OCI-LY1 (cell line): ENCODE measurements around the gene ISG20.

Experiments
- H2AFZ ChIP-seq: fragments of 200-600 bp; sonication (generic), shearing (Covaris generic); 2 replicates; pipeline ENCODE4 v1.6.0; 2014; ENCODE audit warnings: antibody characterized with exemption, mild to moderate bottlenecking, low read length
- H3F3A ChIP-seq: fragments of 200-600 bp; sonication (generic), shearing (Covaris generic); 2 replicates; pipeline ENCODE4 v1.6.0; 2014; ENCODE audit warnings: mild to moderate bottlenecking, antibody characterized with exemption, low read length, moderate library complexity; ENCODE audit not compliant: insufficient read depth
- H3K27ac ChIP-seq: fragments of 200-600 bp; sonication (generic); 2 replicates; pipeline ENCODE4 v1.5.1; 2014; ENCODE audit warnings: low read length, mixed run types, mild to moderate bottlenecking, low read depth; ENCODE audit not compliant: poor library complexity, severe bottlenecking
- H3K27me3 ChIP-seq: fragments of 200-600 bp; sonication (generic); 2 replicates; pipeline ENCODE4 v1.6.0; 2014; ENCODE audit warnings: antibody characterized with exemption, mild to moderate bottlenecking, low read length, moderate library complexity; ENCODE audit not compliant: insufficient read depth
- H3K36me3 ChIP-seq: fragments of 200-600 bp; sonication (generic); 2 replicates; pipeline ENCODE4 v1.6.1; 2014; ENCODE audit warnings: mild to moderate bottlenecking, antibody characterized with exemption, low read length, moderate library complexity, mixed read lengths; ENCODE audit not compliant: insufficient read depth
- H3K4me1 ChIP-seq: fragments of 200-600 bp; sonication (generic); 2 replicates; pipeline ENCODE4 v1.5.1; 2014; ENCODE audit warnings: mild to moderate bottlenecking, low read length, moderate library complexity; ENCODE audit not compliant: insufficient read depth, severe bottlenecking
- H3K4me2 ChIP-seq: fragments of 200-600 bp; sonication (generic), shearing (Covaris generic); 2 replicates; pipeline ENCODE4 v1.6.1; 2014; ENCODE audit warnings: low read length
- H3K4me3 ChIP-seq: fragments of 200-600 bp; sonication (generic); 2 replicates; pipeline ENCODE4 v1.5.1; 2014; ENCODE audit warnings: low read length, low read depth, mild to moderate bottlenecking, mixed read lengths; ENCODE audit not compliant: poor library complexity, severe bottlenecking
- H3K79me2 ChIP-seq: fragments of 200-600 bp; shearing (Covaris generic); 2 replicates; pipeline ENCODE4 v1.6.1; 2016; ENCODE audit warnings: mixed run types, low read length, mixed read lengths; ENCODE audit not compliant: insufficient read depth
- H3K9ac ChIP-seq: fragments of 200-600 bp; sonication (generic), shearing (Covaris generic); 2 replicates; pipeline ENCODE4 v1.6.1; 2014; ENCODE audit warnings: mild to moderate bottlenecking, low read length, mixed read lengths
- H3K9me2 ChIP-seq: fragments of 200-600 bp; sonication (generic), shearing (Covaris generic); 2 replicates; pipeline ENCODE4 v1.6.1; 2014; ENCODE audit warnings: low read depth, mild to moderate bottlenecking, low read length, mixed read lengths
- H3K9me3 ChIP-seq: fragments of 200-600 bp; shearing (Covaris generic); 2 replicates; pipeline ENCODE4 v1.6.1; 2014; ENCODE audit warnings: low read length, mixed read lengths
- H4K20me1 ChIP-seq: fragments of 200-600 bp; sonication (generic), shearing (Covaris generic); 2 replicates; pipeline ENCODE4 v1.6.0; 2016; ENCODE audit warnings: mild to moderate bottlenecking, low read length; ENCODE audit not compliant: insufficient read depth
- CTCF ChIP-seq: fragments of 200-600 bp; sonication (generic), shearing (Covaris generic); IDR thresholded peaks from 2 replicates; pipeline ENCODE4 v1.5.1; 2017; ENCODE audit warnings: mild to moderate bottlenecking, antibody characterized with exemption, low read length, moderate library complexity, mixed read lengths
- EZH2 ChIP-seq: fragments of 200-600 bp; sonication (generic), shearing (Covaris generic); IDR thresholded peaks from 2 replicates; pipeline ENCODE4 v1.8.0; 2017; ENCODE audit warnings: borderline replicate concordance, mixed run types, mild to moderate bottlenecking, antibody characterized with exemption, low read length, moderate library complexity, mixed read lengths

ISG20 gene

GRCh38 chr15:88606070-88606794 is 32.6 kb upstream of the ISG20 start:
- H3K36me3 ChIP-seq, result no peaks in the 10 kb centered on the region
- H3K9me3 ChIP-seq, result no peaks in the 10 kb centered on the region
- no peaks in the 10 kb centered on the region for H3K9me2 ChIP-seq
- no peak for TF ChIP-seq CTCF
- TF ChIP-seq EZH2, result no peak
- H3K9ac ChIP-seq, result no peak overlapping the region
- no peaks in the 10 kb centered on the region for H3F3A ChIP-seq
- H3K4me3 ChIP-seq, result no peak overlapping the region
- H3K27me3 ChIP-seq, result no peaks in the 10 kb centered on the region; the same call in 1 of the 2 replicates
- H3K4me1 ChIP-seq, result no peaks in the 10 kb centered on the region
- H3K79me2 ChIP-seq, result no peaks in the 10 kb centered on the region
- H3K4me2 ChIP-seq, result no peak overlapping the region
- no peak overlapping the region for H2AFZ ChIP-seq
- no peaks in the 10 kb centered on the region for H4K20me1 ChIP-seq
- no peak overlapping the region for H3K27ac ChIP-seq

- no peak for TF ChIP-seq CTCF
- TF ChIP-seq EZH2, result no peak
- H3K4me2 ChIP-seq, result no peak overlapping the region
- no peaks in the 10 kb centered on the region for H3K36me3 ChIP-seq
- no peak overlapping the region for H3K4me3 ChIP-seq
- H3K27me3 ChIP-seq, result no peaks in the 10 kb centered on the region; the same call in 1 of the 2 replicates
- no peak overlapping the region for H3K9ac ChIP-seq
- H3K27ac ChIP-seq, result no peak overlapping the region
- H4K20me1 ChIP-seq, result no peaks in the 10 kb centered on the region
- H3F3A ChIP-seq, result no peaks in the 10 kb centered on the region
- no peaks in the 10 kb centered on the region for H3K4me1 ChIP-seq
- H3K9me2 ChIP-seq, result no peaks in the 10 kb centered on the region
- H3K9me3 ChIP-seq, result no peaks in the 10 kb centered on the region
- H3K79me2 ChIP-seq, result no peaks in the 10 kb centered on the region
- H2AFZ ChIP-seq, result no peak overlapping the region
Measured at GRCh38 chr15:88607951-88608350, 30.9 kb upstream of the ISG20 start.

GRCh38 chr15:88608607-88609181 is 30.1 kb upstream of the ISG20 start:
- H3K4me1 ChIP-seq, result no peaks in the 10 kb centered on the region

More at GRCh38 chr15:88608607-88609181, 30.1 kb upstream of the ISG20 start:
- Histone ChIP-seq H3K27me3 (no peaks in the 10 kb centered on the region; the same call in 1 of the 2 replicates), H3K36me3 (no peaks in the 10 kb centered on the region), H2AFZ (no peak overlapping the region), H3K9me2 (no peaks in the 10 kb centered on the region), H3K79me2 (no peaks in the 10 kb centered on the region), H3K4me2 (no peak overlapping the region), H3K4me3 (no peak overlapping the region), H3K9ac (no peak overlapping the region), H4K20me1 (no peaks in the 10 kb centered on the region), H3K9me3 (no peaks in the 10 kb centered on the region), H3F3A (no peaks in the 10 kb centered on the region), H3K27ac (no peak overlapping the region)
- TF ChIP-seq CTCF, result no peak
- no peak for TF ChIP-seq EZH2
